ENCODE results near the gene RASGRF1.

The RASGRF1 gene

GRCh38 chr15:79130535-79131130 is 40.1 kb upstream of the RASGRF1 start:
- TF ChIP-seq CTCF (IDR thresholded peaks at IDR 0.05; ENCODE audit: control extremely low read depth, extremely low read depth, low read depth, missing control alignments), result no peak
- DNase-seq (ENCODE audit: extremely low spot score), result no peak
- POLR2A ChIA-PET, result no interaction called here
- CTCF ChIA-PET, result interaction anchor here (1.5 kb wide), 1 partner anchor 54 kb away, joined by 3 read pairs; no protein-coding TSS in a partner anchor

GRCh38 chr15:79129235-79129634 is 38.7 kb upstream of the RASGRF1 start:
- ChIA-PET CTCF (interaction anchor here (3.0 kb wide), 1 partner anchor 55 kb away, joined by 10 read pairs; no protein-coding TSS in a partner anchor), POLR2A (no interaction called here)
- no peak for DNase-seq (ENCODE audit: extremely low spot score)
- no peak for TF ChIP-seq CTCF (IDR thresholded peaks at IDR 0.05; ENCODE audit: control extremely low read depth, extremely low read depth, low read depth, missing control alignments)

GRCh38 chr15:79128556-79128955 is 38.0 kb upstream of the RASGRF1 start:
- POLR2A ChIA-PET, result no interaction called here
- TF ChIP-seq CTCF (IDR thresholded peaks at IDR 0.05; ENCODE audit: control extremely low read depth, extremely low read depth, low read depth, missing control alignments), result no peak
- no peak for DNase-seq (ENCODE audit: extremely low spot score)
- CTCF ChIA-PET, result interaction anchor here (0.9 to 3.0 kb wide), 3 partner anchors 21 to 105 kb away, joined by 3 to 10 read pairs (median 3); no protein-coding TSS in a partner anchor

- CTCF ChIA-PET, result interaction anchor here (0.7 to 1.8 kb wide), 2 partner anchors 9 to 44 kb away, joined by 3 to 5 read pairs; no protein-coding TSS in a partner anchor
- POLR2A ChIA-PET, result no interaction called here
- DNase-seq (ENCODE audit: extremely low spot score), result no peak
- no peak for TF ChIP-seq CTCF (IDR thresholded peaks at IDR 0.05; ENCODE audit: control extremely low read depth, extremely low read depth, low read depth, missing control alignments)
These were observed 33.8 kb upstream of the RASGRF1 start for GRCh38 chr15:79124388-79124787.

- CTCF ChIA-PET, result interaction anchor here (1.2 kb wide), 1 partner anchor 8 kb away, joined by 3 read pairs; no protein-coding TSS in a partner anchor
- POLR2A ChIA-PET, result no interaction called here
- DNase-seq (ENCODE audit: extremely low spot score), result no peak
- TF ChIP-seq CTCF (IDR thresholded peaks at IDR 0.05; ENCODE audit: control extremely low read depth, extremely low read depth, low read depth, missing control alignments), result no peak
These were observed 32.4 kb upstream of the RASGRF1 start for GRCh38 chr15:79122991-79123390.

GRCh38 chr15:79122391-79122790 is 31.8 kb upstream of the RASGRF1 start:
- CTCF ChIA-PET, result no interaction called here
- TF ChIP-seq CTCF (IDR thresholded peaks at IDR 0.05; ENCODE audit: control extremely low read depth, extremely low read depth, low read depth, missing control alignments), result no peak
- POLR2A ChIA-PET, result no interaction called here
- no peak for DNase-seq (ENCODE audit: extremely low spot score)
